GM12865 (cell line): ENCODE results near the gene TYRP1.
A peak's percentile ranks its signal among the peaks of the same experiment; 100 is the strongest.
"Not testable (repeated sequence)": the region's sequence is repeated elsewhere in the genome, so short reads cannot be mapped to it uniquely, and the experiment has no call there.

Source experiments
- DNase-seq: peaks from one replicate; pipeline ENCODE4 v3.0.0; 2010; ENCODE audit warnings: low read depth
- H3K4me3 ChIP-seq: 2 replicates; pipeline ENCODE4 v1.5.1; 2011; ENCODE audit warnings: mild to moderate bottlenecking, low read depth, low read length, control low read depth
- CTCF ChIP-seq: IDR thresholded peaks from 2 replicates; pipeline ENCODE4 v1.5.1; 2011; ENCODE audit warnings: low read length, control low read depth, low read depth, inconsistent platforms; ENCODE audit not compliant: insufficient read depth; ENCODE audit errors: missing control alignments

TYRP1 gene

GRCh38 chr9:12657998-12658397, 35.2 kb upstream of the TYRP1 start:
- TF ChIP-seq CTCF, result no peak
- no peak overlapping the region for H3K4me3 ChIP-seq
- DNase-seq, result no peak

DNA sequence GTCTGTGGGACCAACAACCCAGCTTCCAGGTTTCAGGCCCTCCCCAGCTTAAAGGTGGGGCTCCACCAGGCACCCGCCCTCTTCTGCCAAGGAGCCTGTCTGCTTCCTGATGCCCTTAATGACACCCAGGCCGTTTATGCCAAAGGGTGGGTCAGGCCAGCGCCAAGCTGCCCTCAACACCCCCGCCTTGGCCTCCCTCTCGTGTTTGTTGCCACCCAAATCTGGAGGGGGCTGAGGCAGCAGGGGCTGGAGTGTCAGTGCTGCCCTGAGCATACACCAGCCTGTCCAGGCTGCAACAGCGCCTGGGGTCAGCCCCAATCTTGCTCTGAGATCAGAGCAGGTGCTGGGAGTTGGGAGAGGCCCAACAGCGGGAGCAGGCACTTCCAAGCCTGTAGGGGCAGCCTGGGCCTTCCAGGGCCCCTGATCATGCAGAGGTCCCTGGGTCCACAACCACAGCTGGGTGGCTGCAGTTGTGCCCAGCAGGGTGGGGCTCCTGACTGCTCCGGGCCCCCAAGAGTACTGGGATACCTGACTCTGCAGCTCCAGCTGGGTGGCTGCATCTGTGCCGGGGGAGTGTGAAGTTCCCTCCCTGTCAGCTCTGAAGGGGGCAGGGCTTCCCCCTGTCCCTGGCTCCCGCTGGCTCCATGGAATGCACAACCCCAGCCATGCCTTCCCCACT, 34.5 kb upstream of the TYRP1 start:
- DNase-seq, result no peak
- no peak overlapping the region for H3K4me3 ChIP-seq

DNA sequence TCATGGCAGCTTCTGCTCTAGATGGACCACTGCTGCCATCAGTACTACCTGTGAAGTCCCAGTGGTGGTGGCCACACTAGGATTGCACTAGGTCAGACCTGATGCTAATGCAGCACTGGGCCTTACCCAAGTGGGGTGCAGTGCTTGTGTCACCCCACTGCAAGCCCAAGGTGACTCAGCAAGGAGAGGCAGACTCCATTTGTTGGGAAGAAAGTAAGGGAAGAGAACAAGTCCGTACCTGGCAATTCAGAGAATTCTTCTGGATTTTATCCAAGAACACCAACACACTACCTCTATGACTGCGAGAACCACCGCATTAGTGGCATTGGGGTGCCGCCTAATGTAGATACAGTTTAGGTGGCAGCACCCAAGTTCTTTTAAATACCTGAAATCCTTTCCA, 34.0 kb upstream of the TYRP1 start:
- no peak overlapping the region for H3K4me3 ChIP-seq
- TF ChIP-seq CTCF, result no peak
- DNase-seq, result no peak

More for the DNA sequence above, 34.5 kb upstream of the TYRP1 start:
- no peak for TF ChIP-seq CTCF

- no peak for DNase-seq
- peak; percentile 7 for TF ChIP-seq CTCF
- H3K4me3 ChIP-seq, result no peak overlapping the region
Observed at GRCh38 chr9:12666813-12667212, 26.4 kb upstream of the TYRP1 start.

GRCh38 chr9:12667892-12668291, 25.3 kb upstream of the TYRP1 start:
- H3K4me3 ChIP-seq, result no peak overlapping the region
- TF ChIP-seq CTCF, result no peak
- no peak for DNase-seq

DNA sequence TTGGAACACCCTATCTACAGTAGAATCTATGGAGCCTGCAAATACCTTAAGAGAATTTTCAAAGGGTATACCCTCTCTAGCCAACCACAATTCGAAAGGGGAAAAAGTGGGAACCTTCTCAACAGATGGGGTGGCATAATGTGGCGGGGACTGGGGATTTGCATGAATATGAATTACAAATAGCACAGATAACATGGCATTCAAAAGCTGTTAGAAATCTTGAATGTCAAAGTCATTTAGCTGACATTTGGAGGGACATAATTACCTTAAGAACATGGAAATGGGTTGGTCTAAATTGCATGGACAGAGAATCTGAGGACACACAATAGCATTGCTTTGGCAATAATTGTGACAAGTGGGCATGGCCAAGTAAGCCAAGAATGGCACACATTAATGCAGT, 23.2 kb upstream of the TYRP1 start:
- H3K4me3 ChIP-seq, result no peak overlapping the region
- no peak for TF ChIP-seq CTCF
- DNase-seq, result no peak

- TF ChIP-seq CTCF, result no peak
- H3K4me3 ChIP-seq, result no peak overlapping the region
- no peak for DNase-seq
Observed at GRCh38 chr9:12674961-12675360, 18.2 kb upstream of the TYRP1 start.

- not testable (repeated sequence) for DNase-seq
Observed at GRCh38 chr9:12677462-12678126, 15.6 kb upstream of the TYRP1 start.

More at GRCh38 chr9:12677462-12678126, 15.6 kb upstream of the TYRP1 start:
- H3K4me3 ChIP-seq, result not testable (repeated sequence)
